RPMI7951 (cell line): ENCODE data around the gene MCM9. TPM values are rescaled to one million over a fixed set of nuclear protein-coding genes. Genes with fewer than 3 reads are reported as not detected.
A peak's percentile ranks its signal among the peaks of the same experiment; 100 is the strongest.

Experiments used
- DNase-seq: peaks from one replicate; pipeline ENCODE4 v3.0.0-alpha.2; 2012; ENCODE audit warnings: low read depth
- total RNA-seq: library from RNA; depleted of rRNA; stranded (reverse); fragments of >200 nt; shearing (Covaris generic); gene quantifications from 2 replicates; pipeline ENCODE4 v1.2.3, GENCODE V29; 2014

The MCM9 gene
- total RNA-seq, 1 experiment from 2014 or later, result 7.0 TPM

DNA sequence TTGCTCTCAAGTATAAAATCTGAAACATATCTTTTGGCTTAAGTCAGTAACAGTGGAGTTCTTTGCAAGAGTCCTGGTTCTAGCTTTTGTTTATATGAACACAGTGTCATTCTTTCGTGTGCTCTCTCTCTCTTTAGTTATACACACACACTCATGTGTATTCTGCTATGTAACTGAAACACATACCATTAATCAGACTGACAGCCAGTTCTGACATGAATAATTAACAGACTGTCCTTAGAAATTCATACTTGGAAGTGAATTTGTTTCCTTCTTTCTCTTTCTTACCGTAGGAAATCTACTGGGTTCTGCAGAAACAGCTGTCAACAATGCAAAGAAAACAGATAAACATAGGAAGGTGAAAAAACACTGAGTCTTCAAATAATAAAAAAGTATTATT, 2.5 kb downstream of the MCM9 start:
- DNase-seq, result no peak

DNA sequence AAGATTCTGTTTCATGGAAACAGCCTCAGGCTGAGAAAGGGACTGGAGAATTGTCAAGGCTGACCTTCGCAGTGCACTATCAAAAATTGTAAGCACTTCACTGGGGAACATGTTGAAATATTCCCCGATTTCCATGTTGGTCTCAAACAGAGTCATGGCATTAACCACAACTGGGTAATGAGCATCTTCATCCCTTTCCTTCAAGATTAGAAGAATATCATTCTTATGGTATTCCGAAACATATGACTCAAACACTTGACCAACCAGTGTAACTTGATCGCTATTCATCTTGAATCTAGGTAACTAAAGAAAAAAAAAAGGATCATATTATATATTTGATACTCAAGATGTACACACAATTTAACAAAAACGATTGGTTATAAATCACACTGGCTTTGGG, 3.5 kb downstream of the MCM9 start:
- DNase-seq, result peak; percentile 5

DNA sequence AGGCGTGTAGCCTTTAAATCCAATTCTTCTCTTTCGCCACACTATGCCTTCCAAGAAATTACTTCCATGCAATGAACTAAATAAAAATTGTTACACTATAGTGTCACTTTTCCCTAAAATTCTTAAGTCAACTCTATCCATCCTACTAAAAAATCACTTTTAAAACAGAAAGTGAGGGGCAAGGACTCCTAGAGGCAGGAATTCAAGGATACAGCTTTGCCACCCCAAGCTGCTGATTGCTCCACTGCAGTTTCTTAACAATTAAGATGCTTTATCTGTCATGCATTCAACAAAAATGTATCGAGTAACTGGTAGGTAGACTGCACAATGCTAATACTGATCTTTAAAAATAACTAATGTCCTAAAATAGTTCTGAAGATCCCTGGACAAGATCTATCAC, 4.3 kb downstream of the MCM9 start:
- DNase-seq, result no peak

DNA sequence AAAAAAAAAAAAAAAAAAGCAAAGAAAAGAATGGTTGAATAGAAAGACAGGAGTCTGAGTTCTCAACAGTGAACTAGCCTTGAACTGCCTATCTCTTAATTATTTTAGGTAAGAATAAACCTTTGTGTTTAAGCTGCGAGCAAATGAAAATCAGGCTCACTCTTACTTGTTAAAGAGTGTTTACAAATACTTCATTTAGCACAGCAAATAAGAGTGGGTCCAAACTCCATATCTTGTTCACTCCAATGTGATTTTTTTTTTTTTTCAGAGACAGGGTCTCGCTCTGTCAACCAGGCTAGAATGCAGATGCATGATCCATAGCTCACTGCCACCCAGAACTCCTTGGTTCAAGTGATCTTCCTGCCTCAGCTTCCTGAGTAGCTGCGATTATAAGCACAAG, 11.9 kb downstream of the MCM9 start:
- DNase-seq, result no peak

GRCh38 chr6:118921084-118921483, 13.9 kb downstream of the MCM9 start:
- DNase-seq, result no peak

GRCh38 chr6:118918329-118918725, 16.6 kb downstream of the MCM9 start:
- no peak for DNase-seq

DNA sequence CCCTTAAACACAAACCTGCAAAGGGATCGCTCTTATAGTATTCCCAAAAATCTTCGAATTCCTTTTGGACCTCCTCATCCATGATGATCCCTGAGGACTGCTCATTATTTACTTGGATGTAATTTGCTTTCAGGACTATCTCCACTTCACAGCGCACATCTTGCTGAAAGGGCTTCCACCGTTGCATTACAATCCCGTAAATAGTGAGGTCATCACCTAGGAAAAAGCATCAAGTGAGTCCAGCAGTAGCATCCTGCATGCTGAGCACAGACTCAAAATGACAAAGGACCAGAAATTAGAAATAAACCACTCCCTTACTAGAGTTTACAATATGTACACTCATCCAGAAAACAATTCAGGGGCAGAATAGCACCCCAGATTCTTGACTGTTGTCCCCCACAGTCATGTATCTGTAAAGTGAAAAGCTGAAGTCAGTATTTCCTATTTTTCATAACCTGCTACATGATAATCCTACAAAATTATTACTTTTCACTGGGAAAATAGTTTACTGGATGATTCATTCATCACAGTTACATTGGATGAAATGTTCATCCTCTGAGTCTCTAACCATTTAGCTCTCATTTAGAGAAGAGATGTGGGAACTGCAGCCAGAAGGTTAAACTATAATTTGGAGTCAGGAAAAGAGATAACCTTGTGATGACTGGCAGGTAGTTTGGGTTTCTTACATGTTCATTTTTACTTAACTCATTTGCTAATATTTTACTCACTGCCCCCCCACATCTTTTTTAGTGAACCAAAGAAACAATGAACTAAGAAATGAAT, 17.2 kb downstream of the MCM9 start:
- no peak for DNase-seq

DNA sequence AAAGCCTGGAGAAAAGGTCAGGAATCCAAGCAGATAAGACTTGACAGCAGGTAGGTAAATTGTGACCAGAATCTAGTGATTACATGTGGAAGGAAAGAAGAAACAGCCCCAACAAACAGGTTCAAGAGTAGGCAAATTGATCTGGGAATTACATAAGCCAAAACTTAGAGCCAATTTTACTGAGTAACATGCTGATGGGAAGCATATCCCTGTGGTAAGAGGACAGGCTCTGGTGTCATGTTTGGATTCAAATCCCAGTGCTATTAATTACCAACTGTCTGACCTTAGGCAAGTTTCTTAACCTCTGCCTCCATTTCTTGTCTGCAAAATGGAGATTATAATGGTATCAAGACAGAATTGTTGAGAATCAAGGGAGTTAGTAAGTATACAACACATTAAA, 20.4 kb downstream of the MCM9 start:
- DNase-seq, result no peak

DNA sequence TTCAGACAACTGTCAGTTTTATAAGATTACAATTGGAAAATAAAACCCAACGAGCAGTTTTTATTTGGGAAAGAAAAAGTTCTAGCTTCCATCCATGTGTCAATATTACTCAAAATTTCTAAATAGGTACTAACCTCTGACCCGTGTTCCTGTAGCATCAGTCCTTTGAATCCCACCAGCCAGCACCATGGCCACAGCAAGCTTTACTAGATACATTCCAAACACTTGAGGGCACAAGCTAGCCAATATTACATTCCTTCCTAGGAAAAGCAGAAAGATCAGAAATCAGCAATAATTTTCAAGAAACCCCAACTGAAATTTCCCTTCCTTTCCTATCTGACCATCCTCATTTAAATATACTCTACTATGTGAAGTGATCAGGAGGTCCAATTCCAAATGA, 21.8 kb downstream of the MCM9 start:
- no peak for DNase-seq

- DNase-seq, result no peak
These were observed 22.3 kb downstream of the MCM9 start for GRCh38 chr6:118912646-118913045.

DNA sequence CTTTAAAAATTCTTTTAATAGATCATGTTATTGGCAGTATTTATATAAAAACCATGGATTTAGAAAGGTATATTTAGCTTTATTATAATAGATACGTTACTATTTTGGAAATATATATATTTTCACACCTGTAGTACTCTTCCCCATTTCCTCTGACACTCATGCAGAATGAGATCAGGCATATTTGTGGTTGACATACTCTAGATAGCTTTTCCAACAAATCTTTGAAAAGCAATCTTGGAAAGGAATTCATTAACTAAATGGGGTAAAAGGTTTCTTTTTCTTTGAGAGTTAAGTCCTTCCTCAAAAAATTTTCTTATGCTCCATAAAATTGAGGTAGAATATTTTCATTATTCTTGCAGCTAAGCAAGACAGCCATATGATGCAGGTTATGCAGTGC, 26.5 kb downstream of the MCM9 start:
- DNase-seq, result no peak

- no peak for DNase-seq
These were observed 29.1 kb downstream of the MCM9 start for GRCh38 chr6:118905851-118906250.

GRCh38 chr6:118905084-118905483, 29.9 kb downstream of the MCM9 start:
- DNase-seq, result no peak

GRCh38 chr6:118903691-118904090, 31.3 kb downstream of the MCM9 start:
- DNase-seq, result no peak

DNA sequence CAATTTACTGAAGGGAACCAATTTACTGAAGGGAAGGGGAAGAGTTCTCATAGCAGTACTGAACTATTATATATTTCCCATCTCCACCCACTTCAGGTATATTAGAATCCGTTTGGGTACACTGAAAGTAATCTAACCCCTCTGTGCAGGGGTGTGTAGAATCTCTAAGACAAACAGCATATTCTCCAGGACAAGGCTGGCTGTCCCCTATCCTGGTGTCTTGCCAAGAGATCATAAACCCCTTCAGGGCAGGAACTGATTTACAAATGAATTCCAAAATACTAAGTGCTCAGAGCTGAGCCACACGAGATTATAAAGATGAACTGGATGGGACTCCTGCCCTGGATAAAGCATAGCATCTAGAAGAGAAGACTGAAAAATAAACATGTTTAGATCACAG, 31.8 kb downstream of the MCM9 start:
- DNase-seq, result peak; percentile 16

- no peak for DNase-seq
These were observed 32.2 kb downstream of the MCM9 start for GRCh38 chr6:118902726-118903125.

- no peak for DNase-seq
These were observed 35.0 kb downstream of the MCM9 start for GRCh38 chr6:118899948-118900347.

- DNase-seq, result no peak
These were observed 37.6 kb downstream of the MCM9 start for GRCh38 chr6:118897386-118897785.

- peak; percentile 64 for DNase-seq
These were observed 38.4 kb downstream of the MCM9 start for GRCh38 chr6:118896339-118897136.

DNA sequence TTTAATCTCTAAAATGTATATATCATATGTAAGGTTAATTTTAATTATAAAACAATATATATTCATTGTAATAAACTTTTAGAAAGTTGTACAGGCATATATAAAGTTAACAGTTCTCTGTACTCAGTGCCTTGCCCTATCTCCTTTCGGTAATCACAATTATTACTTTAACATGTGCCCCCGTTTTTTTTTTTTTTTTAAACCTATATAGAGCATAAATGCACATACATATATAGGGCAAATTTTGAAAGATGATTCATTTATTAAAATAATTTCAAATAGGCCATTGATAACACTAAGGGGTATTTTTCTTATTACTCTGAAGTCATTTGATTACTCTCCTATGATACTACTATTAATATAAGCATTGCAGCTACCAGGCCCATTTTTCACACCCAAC, 39.1 kb downstream of the MCM9 start:
- no peak for DNase-seq

DNA sequence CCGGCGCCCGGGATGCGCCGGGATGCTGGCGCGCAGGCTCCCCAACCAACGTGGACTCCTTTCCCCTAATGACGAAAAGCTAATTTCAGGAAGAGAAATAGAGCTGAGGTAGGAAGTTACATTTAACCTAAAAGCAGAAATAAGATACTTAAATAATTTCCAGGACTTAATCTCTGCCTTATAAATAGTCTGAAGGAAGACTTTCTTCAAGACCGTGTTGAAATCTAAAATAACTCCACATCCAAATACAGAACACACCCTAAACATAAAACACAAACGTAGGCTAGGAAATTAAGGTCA, 39.7 kb downstream of the MCM9 start:
- DNase-seq, result no peak

DNA sequence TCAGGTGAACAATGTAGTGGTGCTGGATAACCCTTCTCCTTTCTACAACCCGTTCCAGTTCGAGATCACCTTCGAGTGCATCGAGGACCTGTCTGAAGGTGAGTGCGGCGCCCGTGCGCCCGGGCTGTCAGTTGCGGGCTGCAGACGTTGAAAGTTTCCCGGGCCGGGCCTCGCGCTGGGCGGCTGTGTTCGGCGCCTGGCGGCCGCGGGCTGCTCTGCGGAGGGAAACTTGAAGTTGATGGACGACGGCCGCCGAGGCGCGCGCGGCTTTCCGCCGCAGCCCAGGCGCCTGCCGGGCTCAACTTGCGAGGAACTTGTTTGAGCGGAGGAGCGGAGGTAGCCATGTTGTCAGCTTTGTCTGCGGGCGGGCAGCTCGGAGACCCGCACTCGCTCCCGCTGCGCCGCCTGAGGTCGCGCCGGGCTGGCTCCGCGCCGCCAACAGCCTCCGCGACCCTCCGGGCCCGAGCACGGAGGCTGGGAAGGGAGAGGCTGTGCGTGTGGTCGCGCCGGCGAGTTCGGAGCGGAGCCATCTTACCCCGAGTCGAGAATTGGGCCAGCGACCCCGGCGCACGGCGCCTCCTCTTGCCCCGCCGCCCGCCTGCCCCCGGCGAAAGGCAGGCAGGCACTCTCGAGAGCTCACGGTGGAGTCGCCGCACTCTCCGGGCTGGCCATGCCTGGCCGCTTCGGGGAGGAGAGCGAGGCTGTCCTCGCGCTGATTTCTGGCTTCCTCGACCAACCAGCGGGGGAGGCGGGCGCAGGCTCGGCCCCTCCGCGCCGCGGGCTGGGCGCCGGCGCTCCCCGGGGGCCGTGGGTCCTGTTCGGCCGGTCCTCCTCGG, 40.3 kb downstream of the MCM9 start:
- peak; percentile 74 for DNase-seq
